Ovary (tissue), 9 donors: ENCODE data around the gene PTPRO. TPM values are rescaled to one million over a fixed set of nuclear protein-coding genes. Genes with fewer than 3 reads are reported as not detected.

Experiments used
- DNase-seq, 5 donors: peaks; one replicate each; pipeline ENCODE4 v3.0.0-alpha.2; 2019 to 2020
- H3K27ac ChIP-seq, 2 donors: fragments of 200-600 bp; one replicate each; pipeline versions ENCODE4 v1.5.1 to v1.8.0; 2019 to 2022
- H3K27me3 ChIP-seq: fragments of 200-600 bp; one replicate; pipeline ENCODE4 v1.8.0; 2022
- H3K36me3 ChIP-seq: fragments of 200-600 bp; sonication (generic); one replicate; pipeline ENCODE4 v1.5.1; 2019
- H3K4me1 ChIP-seq: one replicate; pipeline ENCODE4 v1.8.1; 2013; ENCODE audit warnings: mild to moderate bottlenecking, moderate library complexity; ENCODE audit not compliant: insufficient read depth
- H3K4me3 ChIP-seq: fragments of 200-600 bp; sonication (generic); one replicate; pipeline ENCODE4 v1.5.1; 2017
- H3K9me3 ChIP-seq, 2 donors: fragments of 200-600 bp in 1 of 2; sonication (generic) in 1 of 2; one replicate each; pipeline versions ENCODE4 v1.5.1 to v1.8.1; 2013 to 2019; ENCODE audit warnings: mild to moderate bottlenecking in 1 of 2, moderate library complexity in 1 of 2
- CTCF ChIP-seq, 3 donors: fragments of 450-650 bp in 2 of 3; fragments of 200-600 bp in 1 of 3; IDR thresholded peaks; one replicate each; pipeline versions ENCODE4 v1.5.1 to v1.8.0; 2016 to 2022; ENCODE audit warnings: antibody characterized with exemption in 3 of 3, mild to moderate bottlenecking in 1 of 3
- EP300 ChIP-seq: sonication (generic); formaldehyde crosslinking; IDR thresholded peaks from one replicate; pipeline ENCODE4 v1.6.1; 2017; ENCODE audit warnings: antibody characterized with exemption
- POLR2A ChIP-seq: fragments of 450-650 bp; IDR thresholded peaks from one replicate; pipeline ENCODE4 v1.6.1; 2017; ENCODE audit warnings: antibody characterized with exemption, mild to moderate bottlenecking, moderate library complexity
- WGBS, 3 donors: extraction: QIAGEN DNeasy Blood & Tissue Kit in 1 of 3; methylation state at CpG; one replicate each; pipeline versions ENCODE4 v1.1.5 to v1.1.7; 2013 to 2017; 5-methylcytosine and 5-hydroxymethylcytosine counted together
- intact Hi-C, 4 donors: fragments of 100-400 bp; cut with DNase I; formaldehyde crosslinking; loops; one replicate each; pipeline versions ENCODE4 v1.11.0 to v1.15.1; 2022 to 2023
- polyA plus RNA-seq, 2 donors: library from polyadenylated mRNA; stranded (reverse); fragments of 200-250 nt in 1 of 2; fragments of 350-450 nt in 1 of 2; fragmentation: Illumina TruSeq in 1 of 2; extraction: RNeasy Lipid Tissue Mini Kit (QIAGEN cat#74804) in 1 of 2; gene quantifications; one replicate each; pipeline ENCODE4 v1.2.3, GENCODE V29; 2013 to 2014
- total RNA-seq, 7 donors: library from RNA; depleted of rRNA in 2 of 7; stranded (reverse); fragments of >200 nt in 2 of 7; fragmentation: NEBNext Ultra II Directional in 3 of 7; extraction: Animal tissue kit (Norgen Biotek cat#: 25700) in 3 of 7; gene quantifications; one replicate each; pipeline versions ENCODE4 v1.1.0 to v1.2.4, GENCODE V29; 2016 to 2023
- donor health status: DM: no; HTN: no; CAD: no; lungs with moderate emphysema.
- donor health status: DM: no; HTN: no; CAD: no.
- donor health status: Bipolar disorder and iron deficiency.
- donor health status: DM: yes; HTN: yes; CAD: no.
- donor health status: DM: no; HTN: no; CAD: no.
- donor health status: DM: yes; HTN: yes; CAD: no.

Gene PTPRO
- total and polyA plus RNA-seq, 9 donors = 0.30 to 3.7 (median 0.83) TPM

GRCh38 chr12:15278816-15279658 is 43.3 kb upstream of the PTPRO start:
- 40 to 65% (median 64%) methylated on average over 10 of the region's 10 CpGs for WGBS, 3 donors
- DNase-seq = peak in 4 of 5 donors; percentile 20 to 43 (median 23)
- H3K36me3 ChIP-seq = no peaks in the 10 kb centered on the region
- intact Hi-C loops = loop anchor here (5.0 to 10.0 kb wide), 5 partner anchors 246 to 576 kb away; partner anchors contain the start of gene ART4 (in 2 of the 4)
- no peak for TF ChIP-seq EP300
- no peak for TF ChIP-seq POLR2A
- no peak for TF ChIP-seq CTCF (IDR thresholded peaks at IDR 0.05)
- H3K27me3 ChIP-seq = no peaks in the 10 kb centered on the region
- H3K27ac ChIP-seq = no peak overlapping the region
- H3K4me3 ChIP-seq = no peak overlapping the region
- H3K4me1 ChIP-seq = no peaks in the 10 kb centered on the region
- no peaks in the 10 kb centered on the region for H3K9me3 ChIP-seq

- no peaks in the 10 kb centered on the region for H3K27me3 ChIP-seq
- no peaks in the 10 kb centered on the region for H3K4me1 ChIP-seq
- WGBS, 3 donors = 88 to 92% (median 92%) methylated on average over 2 of the region's 2 CpGs
- TF ChIP-seq POLR2A (no peak), CTCF (IDR thresholded peaks at IDR 0.05) (no peak), EP300 (no peak)
- no peak for DNase-seq
- intact Hi-C loops = no loop called here
- no peaks in the 10 kb centered on the region for H3K9me3 ChIP-seq
- no peak overlapping the region for H3K27ac ChIP-seq
- H3K4me3 ChIP-seq = no peak overlapping the region
- H3K36me3 ChIP-seq = no peaks in the 10 kb centered on the region
These were observed 41.4 kb upstream of the PTPRO start for GRCh38 chr12:15280930-15281329.

- Histone ChIP-seq H3K9me3 (no peaks in the 10 kb centered on the region), H3K27ac (no peak overlapping the region), H3K4me3 (no peak overlapping the region), H3K27me3 (no peaks in the 10 kb centered on the region), H3K36me3 (no peaks in the 10 kb centered on the region), H3K4me1 (no peaks in the 10 kb centered on the region)
- WGBS, 3 donors = 42 to 67% (median 56%) methylated on average over 1 of the region's 1 CpG
- TF ChIP-seq EP300 = no peak
- no peak for TF ChIP-seq CTCF (IDR thresholded peaks at IDR 0.05)
- no peak for TF ChIP-seq POLR2A
- intact Hi-C loops = no loop called here
- DNase-seq = no peak
These were observed 33.1 kb upstream of the PTPRO start for GRCh38 chr12:15289192-15289591.

- H3K4me3 ChIP-seq = no peak overlapping the region
- DNase-seq = no peak
- H3K36me3 ChIP-seq = no peaks in the 10 kb centered on the region
- no peaks in the 10 kb centered on the region for H3K9me3 ChIP-seq
- H3K27ac ChIP-seq = no peak overlapping the region
- TF ChIP-seq POLR2A (no peak), CTCF (IDR thresholded peaks at IDR 0.05) (no peak), EP300 (no peak)
- no peaks in the 10 kb centered on the region for H3K27me3 ChIP-seq
- 74 to 86% (median 78%) methylated on average over 3 of the region's 3 CpGs for WGBS, 3 donors
- H3K4me1 ChIP-seq = no peaks in the 10 kb centered on the region
- intact Hi-C loops = loop anchor here in 1 of 4 donors (10.0 kb wide), 1 partner anchor 571 kb away; no protein-coding TSS in a partner anchor
These were observed 28.6 kb upstream of the PTPRO start for GRCh38 chr12:15293731-15294130.
